Lower leg skin (tissue), 3 donors: ENCODE measurements around the gene PSENEN.

Source experiments
- CTCF ChIP-seq, 3 donors: fragments of 450-650 bp; IDR thresholded peaks; one replicate each; pipeline ENCODE4 v1.5.1; 2016; ENCODE audit warnings: antibody characterized with exemption in 3 of 3, mild to moderate bottlenecking in 3 of 3, moderate library complexity in 2 of 3
- POLR2A ChIP-seq, 2 donors: fragments of 450-650 bp; IDR thresholded peaks; one replicate each; pipeline ENCODE4 v1.6.1; 2016 to 2017; ENCODE audit warnings: antibody characterized with exemption in 2 of 2, mild to moderate bottlenecking in 1 of 2, moderate library complexity in 1 of 2

DNA sequence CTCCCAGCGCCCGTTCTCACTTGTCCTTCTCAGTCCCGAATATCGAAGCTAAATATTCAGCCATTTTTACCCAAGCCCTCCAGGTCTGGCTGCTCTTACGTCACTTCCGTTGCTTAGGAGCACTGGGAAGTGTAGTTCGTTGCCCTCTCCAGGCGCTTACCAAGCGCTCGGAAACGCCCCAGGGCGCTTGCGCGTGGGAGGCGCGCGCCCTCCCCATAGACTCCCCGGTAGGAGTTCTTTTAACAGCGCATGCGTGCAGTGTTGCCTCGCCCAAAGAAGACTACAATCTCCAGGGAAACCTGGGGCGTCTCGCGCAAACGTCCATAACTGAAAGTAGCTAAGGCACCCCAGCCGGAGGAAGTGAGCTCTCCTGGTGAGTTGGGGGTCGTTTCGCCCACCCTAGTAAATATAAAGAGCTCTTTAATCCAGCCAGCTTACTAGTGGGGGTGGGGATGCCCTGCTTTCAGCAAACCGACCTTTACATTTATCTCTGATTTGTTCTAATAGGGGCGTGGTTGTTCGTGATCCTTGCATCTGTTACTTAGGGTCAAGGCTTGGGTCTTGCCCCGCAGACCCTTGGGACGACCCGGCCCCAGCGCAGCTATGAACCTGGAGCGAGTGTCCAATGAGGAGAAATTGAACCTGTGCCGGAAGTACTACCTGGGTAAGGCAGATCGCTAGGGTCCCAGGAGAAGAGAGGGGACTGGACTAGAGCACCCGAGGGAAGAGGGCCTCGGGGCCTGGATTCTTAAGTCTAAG lies at the start of gene PSENEN, which contains the start of gene U2AF1L4:
- TF ChIP-seq CTCF (IDR thresholded peaks at IDR 0.05) (no peak), POLR2A (IDR thresholded peaks at IDR 0.05) (no peak)
